Brain microvascular endothelial cell (primary cell): ENCODE data around the gene PDE8A.
A peak's percentile ranks its signal among the peaks of the same experiment; 100 is the strongest.

Experiments used
- DNase-seq: peaks from one replicate; pipeline ENCODE4 v3.0.0-alpha.2; 2020
- H3K27ac ChIP-seq: fragments of 250-450 bp; sonication (Bioruptor Pico); 2 replicates; pipeline ENCODE4 v1.5.1; 2020; ENCODE audit warnings: mild to moderate bottlenecking, moderate library complexity
- H3K27me3 ChIP-seq: fragments of 250-450 bp; sonication (Bioruptor Pico); replicated peaks from 2 replicates; pipeline ENCODE4 v1.5.1; 2020; ENCODE audit warnings: mild to moderate bottlenecking
- H3K36me3 ChIP-seq: fragments of 250-450 bp; sonication (Bioruptor Pico); replicated peaks from 2 replicates; pipeline ENCODE4 v1.5.1; 2020; ENCODE audit warnings: mild to moderate bottlenecking
- H3K4me3 ChIP-seq: 2 replicates; pipeline ENCODE4 v1.5.1; 2011; ENCODE audit warnings: low read depth, mild to moderate bottlenecking, control low read depth, low read length, moderate library complexity
- CTCF ChIP-seq: IDR thresholded peaks from 2 replicates; pipeline ENCODE4 v1.5.1; 2011; ENCODE audit warnings: low read depth, mild to moderate bottlenecking, moderate library complexity, low read length, control low read depth, inconsistent platforms; ENCODE audit errors: missing control alignments
- in situ Hi-C: cut with HindIII; loops from 2 replicates; pipeline ENCODE4 v1.10.0; 2017; ENCODE audit warnings: low sequenced_read_pairs, low pct_ligation_motif_present

Gene PDE8A

GRCh38 chr15:84942456-84942855, 39.2 kb upstream of the PDE8A start:
- in situ Hi-C loops: no loop called here
- no peak for TF ChIP-seq CTCF
- H3K4me3 ChIP-seq: no peak overlapping the region
- H3K27me3 ChIP-seq: no peaks in the 10 kb centered on the region
- no peaks in the 10 kb centered on the region for H3K36me3 ChIP-seq
- H3K27ac ChIP-seq: no peak overlapping the region
- no peak for DNase-seq

GRCh38 chr15:84944311-84944710, 37.3 kb upstream of the PDE8A start:
- in situ Hi-C loops: no loop called here

DNA sequence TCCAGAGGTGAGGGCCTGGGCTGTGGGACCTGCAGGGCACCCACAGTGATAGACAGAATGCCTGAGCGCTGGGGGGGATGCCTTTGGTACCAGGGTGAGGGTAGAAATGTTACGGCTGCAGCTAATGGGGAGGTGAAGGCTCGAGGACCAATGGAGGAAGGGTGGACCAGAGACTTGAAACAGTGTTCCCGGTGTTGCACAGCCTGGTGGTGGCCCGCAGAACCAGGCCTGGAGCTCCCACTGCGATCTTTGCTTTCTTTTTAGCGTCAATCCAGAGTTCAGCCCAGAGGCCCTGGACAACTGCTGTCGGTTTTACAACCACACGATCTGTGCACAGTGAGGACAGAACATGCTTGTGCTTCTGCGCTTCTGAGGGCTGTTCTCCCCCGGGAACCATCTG, 36.8 kb upstream of the PDE8A start:
- DNase-seq: no peak
- in situ Hi-C loops: no loop called here
- no peak for TF ChIP-seq CTCF
- Histone ChIP-seq H3K27ac (no peak overlapping the region), H3K36me3 (no peaks in the 10 kb centered on the region), H3K27me3 (no peaks in the 10 kb centered on the region), H3K4me3 (no peak overlapping the region)

More at GRCh38 chr15:84944311-84944710, 37.3 kb upstream of the PDE8A start:
- Histone ChIP-seq H3K27ac (no peak overlapping the region), H3K4me3 (no peak overlapping the region), H3K36me3 (no peaks in the 10 kb centered on the region), H3K27me3 (no peaks in the 10 kb centered on the region)
- no peak for TF ChIP-seq CTCF
- no peak for DNase-seq

DNA sequence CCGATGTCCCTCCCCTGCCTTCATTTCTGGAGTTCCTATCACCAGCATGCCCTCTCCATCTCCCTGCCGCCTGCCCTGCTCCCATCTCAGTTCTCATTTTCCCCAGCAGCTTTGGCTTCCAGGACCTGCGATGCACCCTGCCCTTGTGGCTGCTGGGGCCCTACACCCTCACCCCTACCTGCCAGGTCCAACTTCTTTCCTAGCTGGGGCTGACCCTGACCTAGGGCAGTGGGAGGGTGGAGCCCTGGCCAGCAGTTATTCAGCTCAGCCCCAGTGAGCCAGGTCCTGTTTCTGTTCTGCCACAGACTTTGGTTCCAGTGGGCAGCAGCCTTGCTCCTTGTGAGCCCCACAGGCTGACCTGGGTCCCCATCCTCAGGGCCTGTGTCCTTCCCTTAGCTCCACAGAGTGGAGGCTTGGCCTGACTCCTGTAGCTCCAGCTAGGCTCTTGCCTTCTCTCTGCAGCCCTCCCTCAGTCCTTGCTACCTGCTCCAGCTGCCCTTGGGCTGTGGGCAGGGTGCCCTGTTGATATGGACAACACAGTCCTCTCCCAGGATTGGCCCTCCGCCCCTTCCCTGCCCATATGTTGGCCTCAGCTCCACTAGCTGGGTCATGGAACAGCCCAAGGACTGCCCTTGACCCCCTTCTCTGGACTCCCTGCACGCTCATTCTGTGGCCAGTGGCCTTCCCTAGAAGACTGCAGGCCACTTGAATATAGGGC, 34.7 kb upstream of the PDE8A start:
- in situ Hi-C loops: no loop called here
- Histone ChIP-seq H3K27ac (no peak overlapping the region), H3K27me3 (no peaks in the 10 kb centered on the region), H3K4me3 (no peak overlapping the region), H3K36me3 (no peaks in the 10 kb centered on the region)
- no peak for DNase-seq
- TF ChIP-seq CTCF: no peak

GRCh38 chr15:84947947-84948830, 33.5 kb upstream of the PDE8A start:
- peak overlapping the region; percentile 85 for H3K27ac ChIP-seq

More at GRCh38 chr15:84947947-84948830, 33.5 kb upstream of the PDE8A start:
- no peak for TF ChIP-seq CTCF
- no peaks in the 10 kb centered on the region for H3K36me3 ChIP-seq
- no peaks in the 10 kb centered on the region for H3K27me3 ChIP-seq
- in situ Hi-C loops: no loop called here
- H3K4me3 ChIP-seq: no peak overlapping the region
- peak; percentile 92 for DNase-seq
